Activated CD4-positive, alpha-beta memory T cell treated with anti-CD3 and anti-CD28 coated beads for 36 hours (primary cell): ENCODE data around the gene HDX. TPM values are rescaled to one million over a fixed set of nuclear protein-coding genes. Genes with fewer than 3 reads are reported as not detected.
"Not testable (repeated sequence)": the region's sequence is repeated elsewhere in the genome, so short reads cannot be mapped to it uniquely, and the experiment has no call there.

Experiments used
- CTCF ChIA-PET: fragments of 350-600 bp; sonication (Branson Sonifier 250); formaldehyde crosslinking; loops from one replicate; lab custom pipeline; 2021; ENCODE audit warnings: antibody characterized with exemption, inconsistent platforms; lab: Charles Lee
- POLR2A ChIA-PET: fragments of 350-600 bp; sonication (Branson Sonifier 250); formaldehyde crosslinking; loops from one replicate; lab custom pipeline; 2021; ENCODE audit warnings: antibody characterized with exemption; lab: Charles Lee
- DNase-seq: peaks from one replicate; pipeline ENCODE4 v3.0.0-alpha.2; 2020
- H3K27ac Mint-ChIP-seq: one replicate; pipeline ENCODE4 v1.8.0; 2021; ENCODE audit warnings: mixed read lengths
- H3K27me3 Mint-ChIP-seq: one replicate; pipeline ENCODE4 v1.8.0; 2021; ENCODE audit warnings: mixed read lengths
- H3K36me3 Mint-ChIP-seq: one replicate; pipeline ENCODE4 v1.8.0; 2021; ENCODE audit warnings: mixed read lengths
- H3K4me1 Mint-ChIP-seq: one replicate; pipeline ENCODE4 v1.8.0; 2021; ENCODE audit warnings: low read depth, mixed read lengths
- H3K4me3 Mint-ChIP-seq: one replicate; pipeline ENCODE4 v1.8.0; 2021; ENCODE audit warnings: mild to moderate bottlenecking, mixed read lengths
- H3K9me3 Mint-ChIP-seq: one replicate; pipeline ENCODE4 v1.8.0; 2021; ENCODE audit warnings: mixed read lengths
- intact Hi-C: fragments of 100-400 bp; cut with micrococcal nuclease; formaldehyde crosslinking; loops from one replicate; pipeline ENCODE4 v1.15.1; 2023
- total RNA-seq, 2 experiments: library from RNA; stranded (reverse); gene quantifications; one replicate each; pipeline ENCODE4 v1.2.3, GENCODE V29; 2021

Gene HDX
- total RNA-seq, 2 experiments from 2014 or later: 1.0 to 1.1 TPM

DNA sequence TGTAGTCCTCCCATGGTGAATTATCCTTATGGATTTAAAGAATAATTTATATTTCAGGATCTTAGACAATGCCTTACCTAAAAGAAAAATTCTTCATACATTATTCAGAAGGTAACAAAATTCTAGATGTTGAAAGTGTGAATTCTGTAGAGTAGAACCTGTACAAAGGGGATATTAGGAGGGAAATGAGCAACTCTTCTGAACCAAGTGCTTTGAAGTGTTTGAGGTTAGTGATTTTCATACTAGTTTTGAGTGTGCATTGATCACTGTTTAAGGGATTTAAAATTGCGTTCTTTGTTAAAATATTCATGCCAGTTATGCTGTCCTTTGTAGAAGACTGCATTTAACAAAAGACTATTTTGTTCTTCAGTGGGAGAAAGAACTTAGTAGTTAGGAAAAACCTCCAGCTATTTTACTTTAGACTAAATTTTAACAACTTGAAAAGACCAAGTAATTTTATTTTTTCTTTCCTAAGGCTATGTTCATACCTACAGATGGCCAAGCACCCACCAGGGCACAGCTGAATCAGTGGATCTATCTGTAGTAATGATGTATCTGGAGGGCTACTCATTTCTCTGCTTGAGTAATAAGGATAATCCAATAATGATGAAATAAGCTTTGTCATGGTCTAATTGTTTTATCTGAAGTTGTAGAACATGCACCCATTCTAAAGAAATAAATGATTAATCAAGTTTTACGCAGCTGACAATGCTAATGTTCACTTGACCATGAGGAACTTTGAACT is 180.0 kb downstream of the HDX start:
- DNase-seq: no peak
- Mint-ChIP-seq H3K27me3 (no peaks in the 10 kb centered on the region), H3K4me1 (no peaks in the 10 kb centered on the region), H3K27ac (no peak overlapping the region), H3K36me3 (no peaks in the 10 kb centered on the region), H3K9me3 (no peaks in the 10 kb centered on the region), H3K4me3 (no peak overlapping the region)
- CTCF ChIA-PET: no interaction called here
- intact Hi-C loops: no loop called here
- POLR2A ChIA-PET: no interaction called here

DNA sequence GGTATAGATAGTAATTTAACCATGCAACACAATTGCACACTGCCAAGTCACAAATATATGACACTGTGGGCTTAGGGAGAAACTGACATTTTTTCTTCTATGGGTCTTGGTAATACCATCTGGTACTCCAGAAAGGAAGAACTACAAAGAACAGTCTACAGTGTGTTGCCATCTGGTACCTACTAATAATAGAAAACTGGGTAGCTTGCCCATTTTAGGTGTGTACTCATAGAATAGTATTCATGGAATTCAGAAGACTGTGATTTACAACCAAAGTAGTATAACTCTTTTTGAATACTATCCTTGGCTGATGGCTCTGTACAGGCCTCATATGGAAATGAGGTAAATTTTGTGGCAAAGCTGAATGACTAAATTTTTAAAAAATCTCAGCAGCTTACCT is 181.6 kb downstream of the HDX start:
- ChIA-PET CTCF (no interaction called here), POLR2A (no interaction called here)
- no peaks in the 10 kb centered on the region for H3K27me3 Mint-ChIP-seq
- H3K9me3 Mint-ChIP-seq: peaks cover 5% of the 10 kb centered on the region
- intact Hi-C loops: no loop called here
- no peak overlapping the region for H3K4me3 Mint-ChIP-seq
- no peaks in the 10 kb centered on the region for H3K4me1 Mint-ChIP-seq
- H3K36me3 Mint-ChIP-seq: no peaks in the 10 kb centered on the region
- DNase-seq: no peak
- H3K27ac Mint-ChIP-seq: no peak overlapping the region

DNA sequence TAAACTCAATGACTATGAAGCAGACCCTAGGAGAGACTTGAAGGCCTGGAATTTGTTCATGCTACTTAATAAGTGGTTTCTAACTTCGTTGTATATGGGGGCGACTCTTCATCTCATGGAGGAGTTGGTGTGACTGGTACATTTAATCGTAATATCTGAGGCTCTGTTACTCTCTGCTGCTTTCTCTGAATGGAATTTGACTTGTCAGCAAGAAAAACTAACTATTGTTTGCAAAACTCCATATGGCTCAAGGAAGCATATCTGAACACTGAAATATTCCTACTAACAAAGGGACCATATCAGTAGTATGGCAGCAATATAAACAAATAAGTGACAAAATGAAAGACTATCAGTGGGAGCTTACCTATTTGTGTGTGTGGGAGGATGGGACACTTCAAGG is 182.2 kb downstream of the HDX start:
- intact Hi-C loops: no loop called here
- no peak overlapping the region for H3K27ac Mint-ChIP-seq
- no peak overlapping the region for H3K4me3 Mint-ChIP-seq
- ChIA-PET POLR2A (no interaction called here), CTCF (no interaction called here)
- H3K4me1 Mint-ChIP-seq: no peaks in the 10 kb centered on the region
- H3K27me3 Mint-ChIP-seq: no peaks in the 10 kb centered on the region
- no peak for DNase-seq
- peaks cover 5% of the 10 kb centered on the region for H3K9me3 Mint-ChIP-seq
- no peaks in the 10 kb centered on the region for H3K36me3 Mint-ChIP-seq

DNA sequence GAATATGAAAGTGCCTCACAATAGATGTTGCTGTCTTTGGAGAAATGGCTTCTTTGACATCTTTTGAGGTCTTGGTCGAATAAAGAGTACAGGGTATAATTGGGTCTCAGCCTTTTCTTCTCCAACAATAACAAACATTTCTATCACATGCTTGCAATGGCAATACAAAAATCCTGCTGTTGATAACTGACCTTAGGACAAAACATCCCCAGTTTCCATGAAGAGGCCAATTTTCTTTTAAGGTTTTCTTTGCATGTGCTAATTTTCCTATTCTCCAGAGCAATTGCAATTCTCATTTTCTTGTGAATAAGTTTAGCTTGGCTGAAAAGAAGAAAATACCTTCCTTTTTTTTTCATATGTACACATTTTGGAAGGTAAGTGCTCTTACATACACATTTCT is 183.6 kb downstream of the HDX start:
- no peak overlapping the region for H3K4me3 Mint-ChIP-seq
- H3K27me3 Mint-ChIP-seq: no peaks in the 10 kb centered on the region
- H3K27ac Mint-ChIP-seq: no peak overlapping the region
- H3K36me3 Mint-ChIP-seq: no peaks in the 10 kb centered on the region
- DNase-seq: no peak
- POLR2A ChIA-PET: no interaction called here
- H3K9me3 Mint-ChIP-seq: peaks cover 8% of the 10 kb centered on the region
- CTCF ChIA-PET: no interaction called here
- intact Hi-C loops: no loop called here
- no peaks in the 10 kb centered on the region for H3K4me1 Mint-ChIP-seq

DNA sequence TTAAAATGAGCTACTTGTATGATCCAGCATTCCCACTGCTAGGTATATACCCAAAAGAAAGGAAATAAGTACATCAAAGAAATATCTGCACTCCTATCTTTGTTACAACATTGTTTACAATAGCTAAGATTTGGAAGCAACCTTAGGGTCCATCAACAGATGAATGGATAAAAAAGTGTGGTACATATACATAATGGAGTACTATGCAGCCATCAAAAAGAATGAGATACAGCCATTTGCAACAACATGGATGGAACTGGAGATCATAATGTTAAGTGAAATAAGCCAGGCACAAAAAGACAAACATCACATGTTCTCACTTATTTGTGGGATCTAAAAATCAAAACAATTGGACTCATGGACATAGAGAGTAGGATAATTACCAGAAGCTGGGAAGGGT is 186.3 kb downstream of the HDX start:
- H3K36me3 Mint-ChIP-seq, POLR2A ChIA-PET, CTCF ChIA-PET, H3K27ac Mint-ChIP-seq, DNase-seq, H3K4me1 Mint-ChIP-seq, intact Hi-C loops, H3K27me3 Mint-ChIP-seq, H3K9me3 Mint-ChIP-seq, H3K4me3 Mint-ChIP-seq: not testable (repeated sequence)
